HG03196 (cell line): ENCODE results near the gene ICE1.
"Not testable (repeated sequence)": the region's sequence is repeated elsewhere in the genome, so short reads cannot be mapped to it uniquely, and the experiment has no call there.

Source experiments
- ATAC-seq: cut with Tn5 transposase; IDR thresholded peaks from one replicate; pipeline ENCODE4 v1.9.1; 2021; ENCODE audit not compliant: unreplicated experiment

Gene ICE1

DNA sequence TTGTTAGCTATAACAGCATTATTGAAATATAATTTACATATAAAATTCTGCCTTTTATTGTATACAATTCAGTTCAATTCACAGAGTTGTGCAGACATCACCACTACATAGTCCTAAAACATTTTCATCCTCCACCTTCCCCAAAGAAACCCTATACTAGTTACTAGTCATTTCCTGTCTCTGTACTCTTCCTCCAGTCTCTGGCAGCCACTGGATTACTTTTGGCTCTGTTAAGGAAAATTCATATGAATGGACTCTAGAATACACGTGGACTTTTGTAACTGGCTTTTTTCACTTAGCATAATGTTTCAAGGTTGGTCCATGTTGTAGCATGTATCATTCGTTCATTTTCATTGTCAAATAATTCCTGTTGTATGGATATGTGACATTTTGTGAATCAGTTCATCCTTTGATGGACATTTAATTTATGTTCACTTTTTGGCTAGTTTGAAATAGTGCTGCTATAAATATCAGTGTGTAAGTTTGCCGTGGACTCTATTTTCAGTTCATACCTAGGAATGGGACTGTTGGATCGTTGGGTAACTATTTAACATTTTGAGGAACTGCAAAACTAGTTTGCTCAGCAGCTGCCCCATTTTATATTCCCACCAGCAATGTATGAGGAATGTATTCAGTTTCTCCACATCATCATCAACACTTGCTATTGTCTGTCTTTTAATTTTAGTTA is 9.7 kb downstream of the ICE1 start:
- ATAC-seq = no peak

DNA sequence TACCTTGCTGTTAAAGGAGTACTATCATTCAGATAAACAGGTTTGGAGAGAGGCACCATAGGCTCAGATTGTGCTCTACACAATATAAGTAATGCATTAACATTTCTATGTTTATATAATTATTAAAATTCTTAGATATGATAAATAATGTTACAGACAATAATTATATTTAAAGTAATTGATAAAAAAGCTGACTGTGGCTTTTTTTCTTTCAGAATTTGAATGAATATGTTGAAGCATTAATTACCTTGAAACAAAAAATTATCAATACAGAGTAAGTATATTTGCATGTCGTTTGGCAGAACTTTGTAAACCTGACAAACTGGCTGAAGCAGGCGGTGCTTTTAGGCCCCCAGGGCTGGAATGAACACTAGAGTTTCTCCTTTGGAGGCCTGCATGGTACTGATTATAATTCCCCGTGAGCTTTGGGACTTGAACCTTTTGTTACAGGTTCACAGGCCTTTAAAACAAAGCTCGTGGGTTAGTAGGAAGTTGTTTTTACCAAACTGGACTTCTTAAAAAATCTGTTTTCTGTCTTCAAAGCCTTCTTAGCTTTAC is 13.8 kb downstream of the ICE1 start:
- ATAC-seq = no peak

GRCh38 chr5:5437227-5438172 is 15.0 kb downstream of the ICE1 start:
- peak; percentile 50 for ATAC-seq

GRCh38 chr5:5451863-5452262 is 29.4 kb downstream of the ICE1 start:
- no peak for ATAC-seq

DNA sequence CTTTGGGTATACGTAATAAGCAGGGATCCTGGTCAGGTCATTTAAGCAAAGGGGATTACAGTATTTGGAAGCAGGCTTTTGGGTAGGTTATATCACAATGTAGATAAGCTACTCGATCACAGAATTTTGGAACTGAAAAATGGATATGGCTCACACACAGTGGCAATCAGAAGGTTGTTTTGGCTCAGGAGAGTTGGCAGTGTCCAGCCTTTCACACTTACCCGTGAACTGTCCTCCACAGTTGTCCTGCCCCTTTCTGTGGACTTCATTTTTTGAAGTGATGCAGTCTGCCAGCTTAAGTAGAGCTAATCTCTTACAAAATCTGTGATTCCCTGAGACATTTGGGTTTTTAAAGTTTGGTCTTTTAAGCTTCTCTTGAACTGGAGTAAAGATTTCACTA is 30.7 kb downstream of the ICE1 start:
- no peak for ATAC-seq

DNA sequence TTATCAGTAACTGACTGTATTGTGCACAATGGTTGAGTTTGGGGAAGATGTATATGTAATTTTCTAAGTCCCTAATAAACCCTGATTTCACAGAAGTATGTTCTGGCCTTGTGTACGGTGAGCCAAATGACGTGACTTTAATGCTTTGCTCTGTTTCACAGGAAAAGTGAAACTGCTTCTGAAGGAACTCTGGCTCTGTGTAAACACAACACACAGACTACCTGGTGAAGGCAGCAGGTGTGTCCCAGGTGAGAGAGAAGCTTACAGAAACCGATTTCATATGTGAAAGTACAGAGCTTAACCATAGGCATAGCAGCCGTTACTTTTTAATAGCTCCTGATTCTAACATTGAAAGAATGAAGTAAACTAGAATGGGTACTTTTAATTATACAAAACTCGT is 31.9 kb downstream of the ICE1 start:
- ATAC-seq = no peak

GRCh38 chr5:5456858-5457257 is 34.4 kb downstream of the ICE1 start:
- ATAC-seq = no peak

GRCh38 chr5:5460311-5460710 is 37.8 kb downstream of the ICE1 start:
- ATAC-seq = no peak

- ATAC-seq = no peak
Measured at GRCh38 chr5:5461012-5461411, 38.5 kb downstream of the ICE1 start.

- ATAC-seq = no peak
Measured at GRCh38 chr5:5464036-5464715, 41.7 kb downstream of the ICE1 start.

DNA sequence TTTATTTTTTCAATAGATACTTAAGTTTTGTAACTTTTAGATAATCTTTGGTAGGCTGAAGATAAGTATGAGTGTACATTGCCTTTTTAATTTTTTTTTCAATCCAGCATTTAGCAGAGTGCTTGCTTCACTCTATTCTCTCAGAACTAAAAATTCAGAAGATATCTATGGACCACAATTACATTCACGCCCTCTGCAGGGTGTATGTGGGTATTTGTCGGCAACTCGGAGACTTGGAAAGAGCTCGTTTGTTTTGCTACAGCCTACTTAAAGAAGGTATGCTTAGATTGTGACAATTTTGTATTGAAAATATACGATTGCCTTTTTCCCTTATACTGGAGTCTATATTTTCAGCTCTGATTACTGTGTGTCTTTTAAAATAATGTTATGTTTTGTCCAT is 43.8 kb downstream of the ICE1 start:
- ATAC-seq = no peak

DNA sequence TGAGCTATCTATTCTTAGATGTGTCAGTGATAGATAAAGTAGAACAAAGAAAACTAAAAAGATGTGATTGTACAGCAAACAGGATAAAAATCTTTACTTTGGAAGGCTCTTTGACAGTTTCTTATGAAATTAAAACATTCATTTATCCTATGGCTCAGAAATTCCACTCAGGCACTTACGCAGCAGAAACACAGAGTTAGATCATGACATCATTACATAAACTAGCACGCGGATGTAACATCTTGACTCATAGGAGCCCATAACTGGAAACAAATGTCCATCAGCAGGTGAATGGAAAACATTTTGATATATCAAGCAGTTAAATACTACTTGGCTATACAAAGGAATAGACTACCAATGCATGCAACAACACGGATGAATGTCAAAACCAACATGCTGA is 45.3 kb downstream of the ICE1 start:
- no peak for ATAC-seq

DNA sequence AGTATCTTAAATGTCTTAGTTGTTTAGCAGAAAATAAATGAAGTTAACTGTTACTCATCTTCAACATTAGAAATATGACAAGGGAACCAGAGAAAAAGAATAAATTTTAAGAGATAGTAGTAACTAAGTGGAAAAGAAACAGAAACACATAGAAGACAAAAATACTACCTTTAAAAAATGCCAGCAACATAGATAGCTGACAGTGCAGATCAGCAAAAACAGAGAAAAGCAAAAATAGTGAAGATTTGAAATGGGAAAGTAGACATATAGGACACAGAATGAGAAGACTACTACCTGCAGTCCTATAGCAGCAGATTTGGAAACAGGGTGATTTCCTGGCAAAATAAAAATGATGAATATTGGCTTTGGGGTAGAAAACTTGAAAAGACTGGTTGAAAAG is 48.5 kb downstream of the ICE1 start:
- ATAC-seq = no peak

DNA sequence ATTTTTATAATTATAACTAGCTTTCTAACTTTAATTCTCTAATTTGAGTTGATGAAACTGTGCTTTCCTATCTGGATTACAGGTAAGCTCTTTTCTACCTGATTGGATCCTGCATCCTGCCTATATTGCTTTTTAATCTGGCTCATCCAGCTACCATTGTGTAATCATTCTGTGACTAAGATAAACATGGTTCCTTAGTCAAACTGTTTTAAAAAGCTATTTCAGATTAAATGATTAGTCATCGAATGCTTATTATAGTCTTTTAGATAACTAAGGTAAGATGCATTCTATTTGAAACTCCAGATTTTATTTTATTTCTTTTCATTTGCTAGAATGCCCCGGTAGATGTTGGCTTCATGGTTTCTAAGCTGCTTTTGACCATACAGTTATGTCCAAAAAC is 50.7 kb downstream of the ICE1 start:
- ATAC-seq = no peak

GRCh38 chr5:5474961-5475360 is 52.5 kb downstream of the ICE1 start:
- ATAC-seq = no peak

DNA sequence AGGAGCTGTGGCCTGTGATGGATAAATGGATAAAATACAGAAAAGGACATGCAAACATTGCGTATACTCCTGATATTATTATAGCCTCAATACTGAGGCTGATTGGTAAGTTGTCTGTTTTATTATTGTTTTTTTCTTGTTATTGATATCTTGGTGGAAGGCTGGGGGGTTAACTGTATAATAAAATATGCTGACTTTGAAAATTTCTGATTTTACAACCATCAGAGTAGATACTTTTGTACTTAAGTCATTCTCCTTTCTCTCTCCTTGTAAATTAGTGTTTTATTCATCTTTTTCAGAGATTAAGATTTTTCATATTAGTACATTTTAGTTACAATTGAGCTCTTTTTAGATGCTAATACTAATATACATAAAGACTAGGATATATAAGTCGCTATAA is 53.5 kb downstream of the ICE1 start:
- ATAC-seq = no peak

GRCh38 chr5:5479578-5479977 is 57.1 kb downstream of the ICE1 start:
- not testable (repeated sequence) for ATAC-seq

DNA sequence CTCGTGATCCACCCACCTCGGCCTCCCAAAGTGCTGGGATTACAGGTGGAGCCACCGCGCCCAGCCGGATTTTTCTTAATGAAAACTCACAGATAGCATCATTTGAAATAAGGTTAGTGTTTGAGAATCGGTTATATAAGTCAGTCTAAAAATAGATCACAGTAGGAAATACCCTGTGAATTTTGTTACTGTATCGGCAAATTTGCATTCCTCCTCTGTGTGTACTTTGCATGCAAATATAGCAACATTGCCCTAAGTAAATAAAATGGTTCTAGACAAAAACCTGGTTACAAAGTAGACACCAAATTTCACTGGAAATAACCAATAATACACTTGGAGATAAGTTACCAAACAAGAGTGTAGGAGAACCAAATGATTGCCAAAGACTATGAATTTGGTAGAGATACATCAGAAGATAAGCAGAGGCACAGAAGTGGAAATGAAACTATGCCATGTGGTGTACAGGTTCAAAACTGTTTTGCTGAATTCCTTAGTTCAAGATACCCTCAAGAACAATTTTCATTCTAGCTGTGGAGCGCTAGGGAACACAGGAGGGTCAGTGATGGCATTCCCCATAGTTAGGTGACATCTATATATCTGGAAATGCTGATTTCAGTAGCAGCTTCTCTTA is 58.1 kb downstream of the ICE1 start:
- no peak for ATAC-seq

- no peak for ATAC-seq
Measured at GRCh38 chr5:5481206-5481605, 58.7 kb downstream of the ICE1 start.

GRCh38 chr5:5481633-5482032 is 59.2 kb downstream of the ICE1 start:
- ATAC-seq = no peak

- ATAC-seq = no peak
Measured at GRCh38 chr5:5483350-5483749, 60.9 kb downstream of the ICE1 start.
